ENCODE data around the gene GIMAP4.

GIMAP4 gene

GRCh38 chr7:150567169-150567568 is at the start of gene GIMAP4:
GIMAP4 (plus strand) TSS chr7:150567390; CDS start chr7:150569902, 2,512 bp downstream.
- CTCF ChIA-PET = no interaction called here
- Histone ChIP-seq H3K4me1 (ENCODE audit: control insufficient read depth, insufficient read depth, low read length) (no peaks in the 10 kb centered on the region), H3K4me3 (ENCODE audit: low read depth, low read length) (no peak within 1 kb of the TSS), H3K9me3 (ENCODE audit: control insufficient read depth, insufficient read depth, low read depth, low read length) (no peaks in the 10 kb centered on the region), H3K36me3 (ENCODE audit: control insufficient read depth in 2 of 2, insufficient read depth in 1 of 2, low read length in 2 of 2) (no peaks in the 10 kb centered on the region), H3K27ac (ENCODE audit: extremely low read depth, low read depth, low read length) (no peak within 1 kb of the TSS)
- POLR2A ChIA-PET = no interaction called here
- TF ChIP-seq ZSCAN23 (tag by site-specific recombination; IDR thresholded peaks at IDR 0.05) (no peak), ZXDB (tag by site-specific recombination; IDR thresholded peaks at IDR 0.05) (no peak), ZNF19 (tag by site-specific recombination; IDR thresholded peaks at IDR 0.05; ENCODE audit: low read depth) (no peak), ZNF214 (tag by site-specific recombination; IDR thresholded peaks at IDR 0.05; ENCODE audit: borderline replicate concordance) (no peak), ZNF645 (tag by site-specific recombination; IDR thresholded peaks at IDR 0.05) (no peak), YY2 (tag by site-specific recombination; IDR thresholded peaks at IDR 0.05) (no peak), ZBTB17 (tag by site-specific recombination; IDR thresholded peaks at IDR 0.05) (no peak), ZNF580 (tag by site-specific recombination; IDR thresholded peaks at IDR 0.05) (no peak), ZNF701 (tag by site-specific recombination; IDR thresholded peaks at IDR 0.05) (no peak), ZNF621 (tag by site-specific recombination; IDR thresholded peaks at IDR 0.05) (no peak), ZNF239 (tag by site-specific recombination; IDR thresholded peaks at IDR 0.05) (no peak), GLI4 (tag by site-specific recombination; IDR thresholded peaks at IDR 0.05) (no peak), HOXD13 (CRISPR knock-in tag; IDR thresholded peaks at IDR 0.05; ENCODE audit: borderline replicate concordance) (no peak), GFI1B (tag by site-specific recombination; IDR thresholded peaks at IDR 0.05) (no peak), ZBTB1 (tag by site-specific recombination; IDR thresholded peaks at IDR 0.05) (no peak), SP7 (tag by site-specific recombination; IDR thresholded peaks at IDR 0.05) (no peak), ZNF544 (tag by site-specific recombination; IDR thresholded peaks at IDR 0.05) (no peak)

- H3K36me3 ChIP-seq (ENCODE audit: control insufficient read depth in 2 of 2, insufficient read depth in 1 of 2, low read length in 2 of 2) = no peaks in the 10 kb centered on the region
- ChIA-PET POLR2A (no interaction called here), CTCF (no interaction called here)
- no peak for TF ChIP-seq ZNF132 (tag by site-specific recombination; IDR thresholded peaks at IDR 0.05; ENCODE audit: borderline replicate concordance)
- no peak for TF ChIP-seq ZNF394 (tag by site-specific recombination; IDR thresholded peaks at IDR 0.05; ENCODE audit: borderline replicate concordance)
- no peak overlapping the region for H3K27ac ChIP-seq (ENCODE audit: extremely low read depth, low read depth, low read length)
- no peaks in the 10 kb centered on the region for H3K9me3 ChIP-seq (ENCODE audit: control insufficient read depth, insufficient read depth, low read depth, low read length)
- H3K4me1 ChIP-seq (ENCODE audit: control insufficient read depth, insufficient read depth, low read length) = no peaks in the 10 kb centered on the region
- H3K4me3 ChIP-seq (ENCODE audit: low read depth, low read length) = no peak overlapping the region
Observed at GRCh38 chr7:150519310-150519709, 47.9 kb upstream of the GIMAP4 start.

GRCh38 chr7:150520145-150520544 is 47.0 kb upstream of the GIMAP4 start:
- ChIA-PET POLR2A (no interaction called here), CTCF (no interaction called here)
- Histone ChIP-seq H3K4me3 (ENCODE audit: low read depth, low read length) (no peak overlapping the region), H3K27ac (ENCODE audit: extremely low read depth, low read depth, low read length) (no peak overlapping the region), H3K36me3 (ENCODE audit: control insufficient read depth in 2 of 2, insufficient read depth in 1 of 2, low read length in 2 of 2) (no peaks in the 10 kb centered on the region), H3K4me1 (ENCODE audit: control insufficient read depth, insufficient read depth, low read length) (no peaks in the 10 kb centered on the region), H3K9me3 (ENCODE audit: control insufficient read depth, insufficient read depth, low read depth, low read length) (no peaks in the 10 kb centered on the region)
- TF ChIP-seq ZNF488 (tag by site-specific recombination; IDR thresholded peaks at IDR 0.05) = no peak
- TF ChIP-seq ZIC2 (tag by site-specific recombination; IDR thresholded peaks at IDR 0.05) = no peak
- no peak for TF ChIP-seq ZNF121 (tag by site-specific recombination; IDR thresholded peaks at IDR 0.05)
- no peak for TF ChIP-seq ZNF677 (tag by site-specific recombination; IDR thresholded peaks at IDR 0.05)
- TF ChIP-seq ZNF221 (tag by site-specific recombination; IDR thresholded peaks at IDR 0.05; ENCODE audit: borderline replicate concordance) = no peak
- TF ChIP-seq ZNF292 (tag by site-specific recombination; IDR thresholded peaks at IDR 0.05; ENCODE audit: borderline replicate concordance, low read depth) = no peak
- no peak for TF ChIP-seq ZNF776 (tag by site-specific recombination; IDR thresholded peaks at IDR 0.05; ENCODE audit: borderline replicate concordance)
- no peak for TF ChIP-seq ZNF341 (tag by site-specific recombination; IDR thresholded peaks at IDR 0.05; ENCODE audit: low read depth)
- TF ChIP-seq ZNF555 (tag by site-specific recombination; conservative IDR thresholded peaks at IDR 0.05) = no peak
- no peak for TF ChIP-seq TCF7L2 (IDR thresholded peaks at IDR 0.05; ENCODE audit: borderline replicate concordance, low read depth, low read length)
- no peak for TF ChIP-seq ZNF561 (tag by site-specific recombination; IDR thresholded peaks at IDR 0.05; ENCODE audit: borderline replicate concordance)
- TF ChIP-seq OVOL3 (tag by site-specific recombination; IDR thresholded peaks at IDR 0.05) = no peak
- TF ChIP-seq KLF1 (tag by site-specific recombination; IDR thresholded peaks at IDR 0.05) = no peak
- TF ChIP-seq ZNF184 (tag by site-specific recombination; IDR thresholded peaks at IDR 0.05) = no peak
- TF ChIP-seq ZNF37A (tag by site-specific recombination; IDR thresholded peaks at IDR 0.05) = no peak
- TF ChIP-seq ZFP69B (tag by site-specific recombination; IDR thresholded peaks at IDR 0.05) = no peak
